Left ventricle myocardium inferior (tissue), 1 donor: ENCODE data around the gene NAA80. TPM values are rescaled to one million over a fixed set of nuclear protein-coding genes. Genes with fewer than 3 reads are reported as not detected.

Source experiments
- DNase-seq: peaks from one replicate; pipeline ENCODE4 v3.0.0-alpha.2; 2020
- H3K27ac ChIP-seq: fragments of 200-600 bp; replicated peaks from 2 replicates; pipeline ENCODE4 v1.8.0; 2021
- H3K27me3 ChIP-seq: fragments of 200-600 bp; 2 replicates; pipeline ENCODE4 v1.8.0; 2021; ENCODE audit warnings: low read depth
- H3K36me3 ChIP-seq: fragments of 200-600 bp; 2 replicates; pipeline ENCODE4 v1.8.0; 2021
- H3K4me1 ChIP-seq: fragments of 200-600 bp; 2 replicates; pipeline ENCODE4 v1.8.0; 2021
- H3K4me3 ChIP-seq: fragments of 200-600 bp; 2 replicates; pipeline ENCODE4 v1.8.0; 2021; ENCODE audit warnings: mild to moderate bottlenecking, moderate library complexity
- H3K9me3 ChIP-seq: fragments of 200-600 bp; replicated peaks from 2 replicates; pipeline ENCODE4 v1.8.0; 2021
- intact Hi-C: fragments of 100-400 bp; cut with micrococcal nuclease; formaldehyde crosslinking; loops from one replicate; pipeline ENCODE4 v1.11.0; 2022
- total RNA-seq: library from RNA; stranded (reverse); fragmentation: NEBNext Ultra II Directional; extraction: Animal tissue kit (Norgen Biotek cat#: 25700); gene quantifications from one replicate; pipeline ENCODE4 v1.2.1, GENCODE V29; 2021
- TF ChIP-seq, protein P1 (sequence below): fragments of 200-600 bp; IDR thresholded peaks from 2 replicates; pipeline ENCODE4 v1.8.0; 2021; ENCODE audit warnings: antibody characterized with exemption, mild to moderate bottlenecking, borderline replicate concordance
- donor health status: DM: no; HTN: yes; CAD: no; lungs with severe emphysema.

NAA80 gene
- total RNA-seq, 1 donor from 2014 or later: 5.3 TPM

DNA sequence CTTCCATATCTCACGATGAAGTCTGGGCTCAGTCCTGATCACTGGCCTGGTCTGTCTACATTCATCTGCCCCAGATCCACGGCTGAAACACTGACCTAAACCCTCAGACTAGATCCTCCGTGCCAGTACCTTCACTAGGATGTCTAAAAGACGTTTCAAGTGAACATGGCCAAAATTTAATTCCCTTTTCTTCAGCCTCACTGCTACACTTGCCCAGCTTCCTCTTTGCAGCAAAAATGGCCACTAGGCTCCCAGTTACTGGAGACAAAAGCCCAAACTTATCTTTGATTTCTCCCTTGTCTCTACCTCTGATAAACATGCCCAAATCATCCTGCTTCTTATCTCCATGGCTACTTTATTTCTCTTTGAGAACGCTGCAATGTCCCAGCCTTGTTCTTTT, 39.8 kb upstream of the NAA80 start:
- H3K36me3 ChIP-seq: no peaks in the 10 kb centered on the region
- H3K4me3 ChIP-seq: peak overlapping the region; percentile 97
- peaks cover 74% of the 10 kb centered on the region for H3K4me1 ChIP-seq
- DNase-seq: no peak
- H3K27me3 ChIP-seq: peaks cover 15% of the 10 kb centered on the region
- peak overlapping the region; percentile 95 for H3K27ac ChIP-seq
- intact Hi-C loops: no loop called here
- TF ChIP-seq, protein P1, sequence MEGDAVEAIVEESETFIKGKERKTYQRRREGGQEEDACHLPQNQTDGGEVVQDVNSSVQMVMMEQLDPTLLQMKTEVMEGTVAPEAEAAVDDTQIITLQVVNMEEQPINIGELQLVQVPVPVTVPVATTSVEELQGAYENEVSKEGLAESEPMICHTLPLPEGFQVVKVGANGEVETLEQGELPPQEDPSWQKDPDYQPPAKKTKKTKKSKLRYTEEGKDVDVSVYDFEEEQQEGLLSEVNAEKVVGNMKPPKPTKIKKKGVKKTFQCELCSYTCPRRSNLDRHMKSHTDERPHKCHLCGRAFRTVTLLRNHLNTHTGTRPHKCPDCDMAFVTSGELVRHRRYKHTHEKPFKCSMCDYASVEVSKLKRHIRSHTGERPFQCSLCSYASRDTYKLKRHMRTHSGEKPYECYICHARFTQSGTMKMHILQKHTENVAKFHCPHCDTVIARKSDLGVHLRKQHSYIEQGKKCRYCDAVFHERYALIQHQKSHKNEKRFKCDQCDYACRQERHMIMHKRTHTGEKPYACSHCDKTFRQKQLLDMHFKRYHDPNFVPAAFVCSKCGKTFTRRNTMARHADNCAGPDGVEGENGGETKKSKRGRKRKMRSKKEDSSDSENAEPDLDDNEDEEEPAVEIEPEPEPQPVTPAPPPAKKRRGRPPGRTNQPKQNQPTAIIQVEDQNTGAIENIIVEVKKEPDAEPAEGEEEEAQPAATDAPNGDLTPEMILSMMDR: no peak
- no peaks in the 10 kb centered on the region for H3K9me3 ChIP-seq

DNA sequence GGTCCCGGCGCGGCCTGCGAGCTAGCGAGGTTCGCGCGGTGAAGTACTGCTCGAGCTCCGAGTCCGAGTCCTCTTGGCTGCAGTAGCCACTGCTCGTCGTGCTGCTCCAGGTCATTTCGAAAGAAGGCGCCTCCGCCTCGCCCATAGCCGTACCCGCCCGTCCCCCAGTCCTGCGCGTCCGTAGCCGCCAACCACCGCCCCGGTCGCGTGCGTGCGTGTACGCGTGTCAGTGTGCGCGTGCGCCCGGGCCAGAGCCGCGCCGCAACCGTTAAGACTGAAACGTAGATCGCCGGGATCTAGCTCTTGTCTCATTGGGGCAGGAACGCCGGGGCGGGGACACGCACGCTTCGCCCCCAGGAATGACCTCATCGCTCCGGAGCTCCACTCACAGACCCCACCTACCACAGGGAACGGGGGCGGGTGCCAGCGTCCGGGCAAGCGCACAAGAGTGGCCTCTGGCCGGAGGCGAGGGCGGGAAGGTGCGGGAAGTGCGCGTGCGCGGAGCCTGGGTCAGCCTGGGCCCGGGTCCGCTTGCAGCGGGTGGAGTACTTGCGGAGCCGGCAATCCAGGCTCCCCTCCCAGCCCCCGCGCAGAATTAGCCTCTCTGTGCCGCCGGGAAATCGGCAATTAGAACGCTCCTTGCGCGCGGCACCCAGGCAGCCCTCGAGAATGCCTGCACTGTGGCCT, 38.1 kb upstream of the NAA80 start:
- peaks cover 90% of the 10 kb centered on the region for H3K4me1 ChIP-seq

DNA sequence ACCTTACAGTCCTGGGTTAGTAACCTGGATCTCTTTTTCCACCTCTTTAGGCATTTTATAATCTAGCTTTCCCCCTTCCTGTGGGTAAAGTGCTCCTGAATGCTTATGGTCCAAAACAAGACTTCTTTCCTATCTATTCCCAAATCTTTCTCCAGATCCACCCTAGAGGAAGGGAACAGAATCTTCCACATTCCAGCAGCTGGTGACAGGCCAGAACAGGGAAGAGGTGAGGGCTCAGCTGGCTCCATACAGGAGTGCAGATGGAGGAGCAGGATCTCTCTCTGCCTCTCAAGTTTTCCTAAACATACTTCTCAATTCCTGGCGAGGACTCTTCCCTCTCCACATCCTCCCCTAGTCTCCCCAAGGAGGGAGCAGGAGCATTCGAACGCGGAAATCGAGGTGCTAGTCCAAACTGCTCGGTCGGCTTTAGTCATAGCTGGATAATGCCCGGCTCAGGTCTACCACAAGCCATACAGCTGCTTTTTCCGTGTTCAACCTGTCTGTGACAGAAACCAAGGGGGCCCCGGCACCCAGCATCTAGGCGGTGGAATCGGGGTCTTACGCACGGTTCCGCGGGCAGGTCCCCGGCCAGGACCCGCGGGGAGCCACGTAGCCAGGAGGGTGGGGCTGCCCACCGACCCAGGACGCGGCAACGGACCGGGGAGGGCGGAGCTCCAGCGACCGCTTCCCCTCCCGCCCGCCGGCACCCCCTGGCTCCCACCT, 37.4 kb upstream of the NAA80 start:
- Histone ChIP-seq H3K27ac (peak overlapping the region; percentile 95), H3K9me3 (no peaks in the 10 kb centered on the region), H3K4me3 (peak overlapping the region; percentile 97), H3K36me3 (peaks cover 10% of the 10 kb centered on the region), H3K4me1 (peaks cover 94% of the 10 kb centered on the region), H3K27me3 (peaks cover 14% of the 10 kb centered on the region)
- intact Hi-C loops: no loop called here
- TF ChIP-seq, protein P1: no peak
- DNase-seq: no peak

More for the DNA sequence above, 38.1 kb upstream of the NAA80 start:
- peaks cover 15% of the 10 kb centered on the region for H3K27me3 ChIP-seq
- H3K9me3 ChIP-seq: no peaks in the 10 kb centered on the region
- H3K27ac ChIP-seq: peak overlapping the region; percentile 95
- intact Hi-C loops: no loop called here
- peak overlapping the region; percentile 97 for H3K4me3 ChIP-seq
- TF ChIP-seq, protein P1: no peak
- peak; percentile 100 for DNase-seq
- peaks cover 3% of the 10 kb centered on the region for H3K36me3 ChIP-seq

DNA sequence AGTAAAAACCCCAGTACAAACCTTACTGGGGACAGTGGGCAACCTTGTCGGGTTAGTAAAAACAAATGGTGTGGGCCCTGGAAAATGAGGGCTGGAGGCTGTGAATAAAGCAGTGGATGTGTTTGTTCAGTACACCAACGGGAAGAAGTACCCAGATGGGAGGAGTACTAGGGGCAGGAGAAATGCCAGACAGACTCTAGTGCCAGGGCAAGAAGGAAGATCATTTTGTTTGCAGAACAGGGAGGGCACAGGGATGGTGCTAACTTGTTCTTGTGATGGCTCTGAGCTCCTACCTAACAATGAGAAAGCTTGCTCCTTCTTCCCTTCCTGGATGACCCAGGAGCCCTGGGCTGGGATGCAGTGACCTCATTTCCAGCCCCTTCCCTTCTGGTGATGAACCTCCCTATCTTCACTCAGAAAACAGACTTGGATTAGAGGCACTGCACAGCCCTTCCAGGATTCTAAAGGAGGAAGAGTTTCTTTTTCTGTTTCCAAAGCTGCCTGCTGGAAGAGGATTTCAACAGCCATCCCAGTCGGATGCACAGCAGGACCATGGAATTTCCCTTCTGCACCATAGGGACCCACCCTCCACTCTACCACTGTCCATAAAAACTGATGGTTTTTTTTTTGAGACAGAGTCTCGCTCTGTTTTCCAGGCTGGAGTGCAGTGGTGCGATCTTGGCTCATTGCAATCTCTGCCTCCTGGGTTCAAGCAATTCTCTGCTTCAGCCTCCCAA, 35.3 kb upstream of the NAA80 start:
- DNase-seq: no peak
- intact Hi-C loops: no loop called here
- peak overlapping the region; percentile 95 for H3K27ac ChIP-seq
- H3K36me3 ChIP-seq: peaks cover 31% of the 10 kb centered on the region
- H3K4me3 ChIP-seq: peak overlapping the region; percentile 97
- H3K4me1 ChIP-seq: peaks cover 89% of the 10 kb centered on the region
- TF ChIP-seq, protein P1: no peak
- H3K27me3 ChIP-seq: no peaks in the 10 kb centered on the region
- H3K9me3 ChIP-seq: no peaks in the 10 kb centered on the region

DNA sequence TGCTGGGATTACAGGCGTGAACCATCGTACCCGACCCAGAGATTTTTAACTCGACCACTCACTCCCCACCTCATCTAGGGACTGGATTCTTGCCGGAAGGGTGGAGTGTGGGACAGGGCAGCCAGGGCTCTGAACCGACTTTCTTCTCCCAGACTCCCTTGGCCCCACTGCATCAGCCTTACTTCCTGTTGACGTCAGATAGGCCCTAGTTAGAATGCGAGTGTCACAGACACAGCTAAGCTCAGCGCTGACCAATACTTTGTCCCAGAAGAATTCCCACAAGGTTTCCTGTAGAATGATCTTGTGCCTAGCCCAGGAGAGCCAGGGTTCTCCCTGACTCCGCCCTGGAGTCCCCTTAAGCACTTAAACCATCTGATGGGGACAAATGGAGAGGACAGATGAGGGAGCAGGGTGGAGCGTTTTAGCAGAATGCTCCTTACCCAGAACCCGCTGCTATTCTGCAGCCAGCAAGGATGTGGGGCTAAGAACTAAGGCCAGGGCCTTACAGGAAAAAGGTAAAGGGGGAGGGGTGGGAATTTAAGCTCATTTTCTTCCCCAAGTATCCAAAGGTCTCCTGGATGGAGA, 34.6 kb upstream of the NAA80 start:
- Histone ChIP-seq H3K27ac (peak overlapping the region; percentile 95), H3K4me3 (peak overlapping the region; percentile 97), H3K36me3 (peaks cover 37% of the 10 kb centered on the region), H3K9me3 (no peaks in the 10 kb centered on the region), H3K4me1 (peaks cover 86% of the 10 kb centered on the region), H3K27me3 (no peaks in the 10 kb centered on the region)
- TF ChIP-seq, protein P1: no peak
- intact Hi-C loops: no loop called here
- peak; percentile 64 for DNase-seq
